Vagina (tissue), 2 donors: ENCODE data around the gene OSBPL1A. TPM values are rescaled to one million over a fixed set of nuclear protein-coding genes. Genes with fewer than 3 reads are reported as not detected.

Experiments
- DNase-seq, 2 donors: peaks; one replicate each; pipeline ENCODE4 v3.0.0-alpha.2; 2017; ENCODE audit errors: extremely low spot score in 2 of 2
- H3K27ac ChIP-seq: fragments of 200-600 bp; sonication (generic); one replicate; pipeline ENCODE4 v1.5.1; 2019
- H3K27me3 ChIP-seq: fragments of 200-600 bp; sonication (generic); one replicate; pipeline ENCODE4 v1.5.1; 2019
- H3K36me3 ChIP-seq, 2 donors: fragments of 200-600 bp; sonication (generic); one replicate each; pipeline ENCODE4 v1.5.1; 2017 to 2019
- H3K4me1 ChIP-seq: fragments of 200-600 bp; sonication (generic); one replicate; pipeline ENCODE4 v1.5.1; 2019
- H3K4me3 ChIP-seq, 2 donors: fragments of 200-600 bp; sonication (generic); 1 replicate in 1 of 2; 2 replicates in 1 of 2; pipeline ENCODE4 v1.5.1; 2016 to 2019
- H3K9me3 ChIP-seq: fragments of 200-600 bp; sonication (generic); one replicate; pipeline ENCODE4 v1.5.1; 2019
- CTCF ChIP-seq, 3 experiments: fragments of 450-650 bp in 2 of 3; fragments of 200-600 bp in 1 of 3; sonication (generic) in 1 of 3; IDR thresholded peaks; one replicate each; pipeline ENCODE4 v1.5.1; 2017 to 2019; ENCODE audit warnings: antibody characterized with exemption in 3 of 3, mild to moderate bottlenecking in 2 of 3, moderate library complexity in 2 of 3
- POLR2A ChIP-seq, 2 donors: fragments of 450-650 bp; IDR thresholded peaks; one replicate each; pipeline ENCODE4 v1.6.1; 2017; ENCODE audit warnings: antibody characterized with exemption in 2 of 2, mild to moderate bottlenecking in 2 of 2, moderate library complexity in 2 of 2
- POLR2AphosphoS5 ChIP-seq, 2 donors: sonication (generic); formaldehyde crosslinking; IDR thresholded peaks; one replicate each; pipeline ENCODE4 v1.9.0; 2017; ENCODE audit warnings: antibody characterized with exemption in 2 of 2, mild to moderate bottlenecking in 2 of 2, low read depth in 1 of 2; ENCODE audit not compliant: insufficient read depth in 1 of 2
- intact Hi-C: fragments of 100-400 bp; cut with DNase I; formaldehyde crosslinking; loops from one replicate; pipeline ENCODE4 v1.15.1; 2023
- total RNA-seq: library from RNA; depleted of rRNA; stranded (reverse); fragments of >200 nt; gene quantifications from one replicate; pipeline ENCODE4 v1.2.3, GENCODE V29; 2016

Gene OSBPL1A
- total RNA-seq, 1 donor from 2014 or later, result 33.9 TPM

GRCh38 chr18:24189007-24189528, 208.6 kb downstream of the OSBPL1A start:
- no peaks in the 10 kb centered on the region for H3K36me3 ChIP-seq
- no peak overlapping the region for H3K27ac ChIP-seq
- intact Hi-C loops, result no loop called here
- H3K4me3 ChIP-seq, result no peak overlapping the region
- H3K9me3 ChIP-seq, result no peaks in the 10 kb centered on the region
- DNase-seq, result no peak
- no peaks in the 10 kb centered on the region for H3K4me1 ChIP-seq
- TF ChIP-seq POLR2A (IDR thresholded peaks at IDR 0.05) (no peak), CTCF (IDR thresholded peaks at IDR 0.05) (no peak)
- no peaks in the 10 kb centered on the region for H3K27me3 ChIP-seq

GRCh38 chr18:24188120-24188519, 209.5 kb downstream of the OSBPL1A start:
- intact Hi-C loops, result no loop called here
- no peak for TF ChIP-seq POLR2A (IDR thresholded peaks at IDR 0.05)
- no peak for TF ChIP-seq POLR2AphosphoS5 (IDR thresholded peaks at IDR 0.05; ENCODE audit: insufficient read depth in 1 of 2, low read depth in 1 of 2)
- TF ChIP-seq CTCF (IDR thresholded peaks at IDR 0.05), result no peak
- Histone ChIP-seq H3K4me1 (no peaks in the 10 kb centered on the region), H3K4me3 (no peak overlapping the region), H3K36me3 (no peaks in the 10 kb centered on the region), H3K27me3 (no peaks in the 10 kb centered on the region), H3K9me3 (no peaks in the 10 kb centered on the region), H3K27ac (no peak overlapping the region)
- no peak for DNase-seq

- no peaks in the 10 kb centered on the region for H3K36me3 ChIP-seq
- no peak overlapping the region for H3K27ac ChIP-seq
- H3K4me1 ChIP-seq, result no peaks in the 10 kb centered on the region
- TF ChIP-seq POLR2AphosphoS5 (IDR thresholded peaks at IDR 0.05; ENCODE audit: insufficient read depth in 1 of 2, low read depth in 1 of 2) (no peak), POLR2A (IDR thresholded peaks at IDR 0.05) (no peak), CTCF (IDR thresholded peaks at IDR 0.05) (no peak)
- no peaks in the 10 kb centered on the region for H3K9me3 ChIP-seq
- no peak for DNase-seq
- H3K4me3 ChIP-seq, result no peak overlapping the region
- no peaks in the 10 kb centered on the region for H3K27me3 ChIP-seq
- intact Hi-C loops, result no loop called here
These were observed 209.9 kb downstream of the OSBPL1A start for GRCh38 chr18:24187689-24188088.

- no peak for TF ChIP-seq POLR2A (IDR thresholded peaks at IDR 0.05)
- Histone ChIP-seq H3K27me3 (no peaks in the 10 kb centered on the region), H3K9me3 (no peaks in the 10 kb centered on the region), H3K4me1 (no peaks in the 10 kb centered on the region), H3K4me3 (no peak overlapping the region), H3K27ac (no peak overlapping the region), H3K36me3 (no peaks in the 10 kb centered on the region)
- no peak for DNase-seq
- intact Hi-C loops, result no loop called here
These were observed 210.6 kb downstream of the OSBPL1A start for GRCh38 chr18:24187049-24187448.

GRCh38 chr18:24185805-24186204, 211.8 kb downstream of the OSBPL1A start:
- peaks cover 0 to 8% of the 10 kb centered on the region in 2 donors for H3K36me3 ChIP-seq
- no peaks in the 10 kb centered on the region for H3K9me3 ChIP-seq
- H3K4me1 ChIP-seq, result no peaks in the 10 kb centered on the region
- TF ChIP-seq POLR2AphosphoS5 (IDR thresholded peaks at IDR 0.05; ENCODE audit: insufficient read depth in 1 of 2, low read depth in 1 of 2), result no peak
- no peak for TF ChIP-seq CTCF (IDR thresholded peaks at IDR 0.05)
- TF ChIP-seq POLR2A (IDR thresholded peaks at IDR 0.05), result no peak
- H3K4me3 ChIP-seq, result no peak overlapping the region
- no peak overlapping the region for H3K27ac ChIP-seq
- DNase-seq, result no peak
- intact Hi-C loops, result no loop called here
- H3K27me3 ChIP-seq, result no peaks in the 10 kb centered on the region
